Loucy (cell line): ENCODE data around the gene PRKN.

Experiments
- H2AFZ ChIP-seq: fragments of 200-600 bp; sonication (generic); 2 replicates; pipeline ENCODE4 v1.6.0; 2016; ENCODE audit warnings: antibody characterized with exemption, mild to moderate bottlenecking, low read length, moderate library complexity
- H3F3A ChIP-seq: fragments of 200-600 bp; 2 replicates; pipeline ENCODE4 v1.6.0; 2016; ENCODE audit warnings: antibody characterized with exemption, low read depth, mild to moderate bottlenecking
- H3K27me3 ChIP-seq: fragments of 200-600 bp; sonication (generic); 2 replicates; pipeline ENCODE4 v1.6.1; 2014; ENCODE audit warnings: low read length, mild to moderate bottlenecking; ENCODE audit not compliant: insufficient read depth, poor library complexity, severe bottlenecking
- H3K36me3 ChIP-seq: fragments of 200-600 bp; sonication (generic); 2 replicates; pipeline ENCODE4 v1.6.1; 2016; ENCODE audit warnings: low read length; ENCODE audit not compliant: insufficient read depth
- H3K4me1 ChIP-seq: fragments of 200-600 bp; sonication (generic); 2 replicates; pipeline ENCODE4 v1.5.1; 2014; ENCODE audit warnings: low read length, mild to moderate bottlenecking; ENCODE audit not compliant: insufficient read depth, poor library complexity, severe bottlenecking
- H3K4me2 ChIP-seq: fragments of 200-600 bp; sonication (generic); 2 replicates; pipeline ENCODE4 v1.6.0; 2014; ENCODE audit warnings: antibody characterized with exemption, low read length, low read depth, mild to moderate bottlenecking; ENCODE audit not compliant: poor library complexity, severe bottlenecking
- H3K4me3 ChIP-seq: fragments of 200-600 bp; sonication (generic); 2 replicates; pipeline ENCODE4 v1.5.1; 2014; ENCODE audit warnings: low read length, mild to moderate bottlenecking, mixed read lengths; ENCODE audit not compliant: poor library complexity, severe bottlenecking
- H3K79me2 ChIP-seq: fragments of 200-600 bp; sonication (generic); 2 replicates; pipeline ENCODE4 v1.6.1; 2014; ENCODE audit warnings: low read length; ENCODE audit not compliant: insufficient read depth
- H3K9ac ChIP-seq: fragments of 200-600 bp; sonication (generic); 2 replicates; pipeline ENCODE4 v1.6.0; 2014; ENCODE audit warnings: mild to moderate bottlenecking, low read depth, low read length, moderate library complexity; ENCODE audit not compliant: poor library complexity, severe bottlenecking
- H3K9me2 ChIP-seq: fragments of 200-600 bp; sonication (generic); replicated peaks from 2 replicates; pipeline ENCODE4 v1.6.1; 2016; ENCODE audit warnings: low read depth, low read length, mixed read lengths
- H3K9me3 ChIP-seq: fragments of 200-600 bp; sonication (generic); 2 replicates; pipeline ENCODE4 v1.6.1; 2014; ENCODE audit warnings: mild to moderate bottlenecking, antibody characterized with exemption, low read length, low read depth; ENCODE audit not compliant: insufficient read depth
- H4K20me1 ChIP-seq: fragments of 200-600 bp; sonication (generic); 2 replicates; pipeline ENCODE4 v1.6.0; 2014; ENCODE audit warnings: antibody characterized with exemption, low read length, mild to moderate bottlenecking; ENCODE audit not compliant: insufficient read depth, poor library complexity, severe bottlenecking
- EZH2phosphoT487 ChIP-seq: fragments of 200-600 bp; IDR thresholded peaks from 2 replicates; pipeline ENCODE4 v1.6.1; 2018; ENCODE audit warnings: antibody characterized with exemption, mild to moderate bottlenecking, moderate library complexity, borderline replicate concordance
- TF ChIP-seq, protein P1 (sequence below): fragments of 200-600 bp; sonication (generic); conservative IDR thresholded peaks from 2 replicates; pipeline ENCODE4 v1.5.1; 2014; ENCODE audit warnings: mild to moderate bottlenecking, antibody characterized with exemption, low read length

PRKN gene

DNA sequence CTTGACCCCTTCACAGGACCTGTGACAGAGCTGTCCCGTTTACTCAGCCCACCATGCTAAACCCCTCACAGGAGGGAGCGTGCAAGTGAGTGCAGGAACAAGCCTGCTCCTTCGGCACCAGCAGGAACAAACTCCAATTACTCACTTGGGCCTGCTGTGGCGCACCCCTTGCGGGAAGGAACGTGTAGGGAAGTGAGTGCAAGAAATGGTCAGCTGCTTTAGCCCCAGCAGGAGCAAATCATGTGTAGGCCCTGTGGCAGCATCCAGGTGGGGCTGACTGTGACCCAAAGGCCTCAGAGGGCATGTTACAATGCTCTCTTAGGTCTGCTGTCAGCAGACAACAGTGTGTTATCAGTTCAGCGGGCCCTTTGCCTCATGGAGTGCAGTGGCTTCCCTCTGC is 574.4 kb downstream of the PRKN start:
- no peak overlapping the region for H2AFZ ChIP-seq
- H3K4me2 ChIP-seq, result no peak overlapping the region
- H4K20me1 ChIP-seq, result no peaks in the 10 kb centered on the region
- no peaks in the 10 kb centered on the region for H3K4me1 ChIP-seq
- no peaks in the 10 kb centered on the region for H3K27me3 ChIP-seq
- H3K4me3 ChIP-seq, result no peak overlapping the region
- no peak overlapping the region for H3K9ac ChIP-seq
- H3F3A ChIP-seq, result no peaks in the 10 kb centered on the region
- no peaks in the 10 kb centered on the region for H3K36me3 ChIP-seq
- H3K9me2 ChIP-seq, result no peaks in the 10 kb centered on the region
- TF ChIP-seq, protein P1, sequence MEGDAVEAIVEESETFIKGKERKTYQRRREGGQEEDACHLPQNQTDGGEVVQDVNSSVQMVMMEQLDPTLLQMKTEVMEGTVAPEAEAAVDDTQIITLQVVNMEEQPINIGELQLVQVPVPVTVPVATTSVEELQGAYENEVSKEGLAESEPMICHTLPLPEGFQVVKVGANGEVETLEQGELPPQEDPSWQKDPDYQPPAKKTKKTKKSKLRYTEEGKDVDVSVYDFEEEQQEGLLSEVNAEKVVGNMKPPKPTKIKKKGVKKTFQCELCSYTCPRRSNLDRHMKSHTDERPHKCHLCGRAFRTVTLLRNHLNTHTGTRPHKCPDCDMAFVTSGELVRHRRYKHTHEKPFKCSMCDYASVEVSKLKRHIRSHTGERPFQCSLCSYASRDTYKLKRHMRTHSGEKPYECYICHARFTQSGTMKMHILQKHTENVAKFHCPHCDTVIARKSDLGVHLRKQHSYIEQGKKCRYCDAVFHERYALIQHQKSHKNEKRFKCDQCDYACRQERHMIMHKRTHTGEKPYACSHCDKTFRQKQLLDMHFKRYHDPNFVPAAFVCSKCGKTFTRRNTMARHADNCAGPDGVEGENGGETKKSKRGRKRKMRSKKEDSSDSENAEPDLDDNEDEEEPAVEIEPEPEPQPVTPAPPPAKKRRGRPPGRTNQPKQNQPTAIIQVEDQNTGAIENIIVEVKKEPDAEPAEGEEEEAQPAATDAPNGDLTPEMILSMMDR, result no peak
- TF ChIP-seq EZH2phosphoT487, result no peak
- no peaks in the 10 kb centered on the region for H3K79me2 ChIP-seq
- H3K9me3 ChIP-seq, result 0 out of 2 replicates have a peak, but pooled peaks cover 3% of the 10 kb centered on the region

DNA sequence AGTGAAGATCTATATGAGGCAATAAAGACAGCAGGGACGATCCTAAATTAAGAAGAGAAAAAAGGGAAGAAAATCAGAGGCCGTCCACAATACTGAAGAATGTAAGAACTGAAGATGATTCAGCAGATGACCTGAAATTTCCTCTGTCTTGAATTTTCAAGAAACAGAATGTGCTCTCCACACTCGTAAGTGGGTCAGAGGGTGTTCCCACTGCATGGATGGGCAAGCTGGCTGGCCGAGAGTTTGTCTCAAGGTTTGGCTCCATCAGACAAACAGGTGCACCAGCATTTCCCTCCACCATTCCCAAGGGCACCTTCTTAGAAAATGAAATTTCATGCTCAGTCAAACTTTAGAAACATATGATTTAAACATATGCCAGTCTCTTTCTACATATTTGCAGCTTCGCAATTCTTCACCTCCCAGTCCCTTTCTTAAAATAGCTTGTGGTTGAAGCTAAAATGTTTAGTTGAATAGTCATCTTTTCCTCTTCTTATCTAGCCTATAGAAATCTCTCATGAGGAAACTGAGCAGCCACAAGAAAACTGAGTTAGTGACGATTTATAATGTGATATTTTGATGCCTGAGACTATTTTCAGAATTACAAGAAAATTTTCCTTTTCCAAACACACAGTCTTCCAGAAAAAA is 576.4 kb downstream of the PRKN start:
- no peaks in the 10 kb centered on the region for H3K79me2 ChIP-seq
- H3K9ac ChIP-seq, result no peak overlapping the region
- H3K36me3 ChIP-seq, result no peaks in the 10 kb centered on the region
- H3K9me2 ChIP-seq, result no peaks in the 10 kb centered on the region
- no peak overlapping the region for H3K4me3 ChIP-seq
- TF ChIP-seq, protein P1, result no peak
- TF ChIP-seq EZH2phosphoT487, result no peak
- no peak overlapping the region for H2AFZ ChIP-seq
- H3K4me2 ChIP-seq, result no peak overlapping the region
- H4K20me1 ChIP-seq, result no peaks in the 10 kb centered on the region
- no peaks in the 10 kb centered on the region for H3K27me3 ChIP-seq
- no peaks in the 10 kb centered on the region for H3K4me1 ChIP-seq
- 0 out of 2 replicates have a peak, but pooled peaks cover 3% of the 10 kb centered on the region for H3K9me3 ChIP-seq
- no peaks in the 10 kb centered on the region for H3F3A ChIP-seq

DNA sequence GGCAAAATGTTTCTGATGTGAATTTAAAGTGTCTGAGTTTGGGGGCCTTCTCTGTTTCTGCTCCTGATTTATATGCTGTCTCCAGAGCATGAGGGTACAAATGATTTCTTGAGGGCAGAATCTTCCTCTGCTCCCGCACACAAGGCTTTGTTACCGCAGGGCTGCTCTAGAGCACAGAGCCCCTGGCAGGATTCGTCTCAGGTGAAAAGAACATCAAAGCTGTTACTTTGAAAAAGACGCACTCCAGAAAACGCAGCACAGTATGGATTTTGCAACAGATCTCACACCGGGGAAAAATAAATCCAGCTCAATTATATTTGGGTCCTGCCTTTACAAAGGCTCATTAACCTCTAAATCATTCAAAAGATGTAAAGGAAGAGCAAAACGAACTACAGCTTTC is 577.3 kb downstream of the PRKN start:
- H3K4me2 ChIP-seq, result no peak overlapping the region
- no peaks in the 10 kb centered on the region for H3K27me3 ChIP-seq

More for the DNA sequence above, 577.3 kb downstream of the PRKN start:
- H3F3A ChIP-seq, result no peaks in the 10 kb centered on the region
- no peak overlapping the region for H3K9ac ChIP-seq
- no peak for TF ChIP-seq EZH2phosphoT487
- TF ChIP-seq, protein P1, result no peak
- 0 out of 2 replicates have a peak, but pooled peaks cover 3% of the 10 kb centered on the region for H3K9me3 ChIP-seq
- H3K36me3 ChIP-seq, result no peaks in the 10 kb centered on the region
- no peaks in the 10 kb centered on the region for H3K79me2 ChIP-seq
- no peaks in the 10 kb centered on the region for H3K4me1 ChIP-seq
- H3K4me3 ChIP-seq, result no peak overlapping the region
- no peaks in the 10 kb centered on the region for H3K9me2 ChIP-seq
- no peaks in the 10 kb centered on the region for H4K20me1 ChIP-seq
- H2AFZ ChIP-seq, result no peak overlapping the region
